ENCODE results near the gene FOXP1.

- TF ChIP-seq, protein P1, sequence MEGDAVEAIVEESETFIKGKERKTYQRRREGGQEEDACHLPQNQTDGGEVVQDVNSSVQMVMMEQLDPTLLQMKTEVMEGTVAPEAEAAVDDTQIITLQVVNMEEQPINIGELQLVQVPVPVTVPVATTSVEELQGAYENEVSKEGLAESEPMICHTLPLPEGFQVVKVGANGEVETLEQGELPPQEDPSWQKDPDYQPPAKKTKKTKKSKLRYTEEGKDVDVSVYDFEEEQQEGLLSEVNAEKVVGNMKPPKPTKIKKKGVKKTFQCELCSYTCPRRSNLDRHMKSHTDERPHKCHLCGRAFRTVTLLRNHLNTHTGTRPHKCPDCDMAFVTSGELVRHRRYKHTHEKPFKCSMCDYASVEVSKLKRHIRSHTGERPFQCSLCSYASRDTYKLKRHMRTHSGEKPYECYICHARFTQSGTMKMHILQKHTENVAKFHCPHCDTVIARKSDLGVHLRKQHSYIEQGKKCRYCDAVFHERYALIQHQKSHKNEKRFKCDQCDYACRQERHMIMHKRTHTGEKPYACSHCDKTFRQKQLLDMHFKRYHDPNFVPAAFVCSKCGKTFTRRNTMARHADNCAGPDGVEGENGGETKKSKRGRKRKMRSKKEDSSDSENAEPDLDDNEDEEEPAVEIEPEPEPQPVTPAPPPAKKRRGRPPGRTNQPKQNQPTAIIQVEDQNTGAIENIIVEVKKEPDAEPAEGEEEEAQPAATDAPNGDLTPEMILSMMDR (conservative IDR thresholded peaks at IDR 0.05 in 1 of 2, IDR thresholded peaks at IDR 0.05 in 1 of 2; ENCODE audit: low read depth in 1 of 2, low read length in 2 of 2) = no peak
- TF ChIP-seq EZH2 (IDR thresholded peaks at IDR 0.05; ENCODE audit: low read length, missing control alignments) = no peak
Observed at GRCh38 chr3:71402911-71403310, 180.6 kb downstream of the FOXP1 start.

Data from fibroblast of lung (primary cell).